ENCODE data around the gene ASB1.

Gene ASB1

DNA sequence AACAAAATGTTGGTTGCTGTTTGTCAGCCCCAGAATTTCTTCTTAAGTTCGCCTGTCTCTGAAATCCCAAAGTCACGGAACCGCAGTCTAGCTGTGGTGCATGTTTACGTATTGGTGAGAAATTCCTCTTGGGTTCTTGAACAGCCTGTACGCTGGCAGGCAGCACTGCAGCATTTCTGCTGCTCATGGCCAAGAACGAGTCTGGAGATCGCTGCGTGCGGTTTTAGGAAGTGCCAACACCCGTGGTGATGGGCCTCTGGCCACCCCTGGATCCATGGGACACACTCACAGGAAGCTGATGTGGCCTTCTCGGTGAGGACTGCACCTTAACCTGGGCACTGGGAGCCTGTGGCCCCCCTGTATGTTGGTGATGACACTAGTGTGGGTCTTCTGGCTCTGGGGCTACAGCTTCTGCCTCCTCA lies 23.7 kb downstream of the ASB1 start:
- no peaks in the 10 kb centered on the region for H4K20me1 ChIP-seq (ENCODE audit: insufficient read depth, low read length)
- H3K4me1 ChIP-seq (ENCODE audit: low read length): no peaks in the 10 kb centered on the region
- H3K4me2 ChIP-seq (ENCODE audit: low read depth, low read length): no peak overlapping the region
- H3F3A ChIP-seq (ENCODE audit: insufficient read depth, low read length): no peaks in the 10 kb centered on the region
- no peak overlapping the region for H3K9ac ChIP-seq (ENCODE audit: low read length)
- no peak overlapping the region for H3K4me3 ChIP-seq (ENCODE audit: low read length)
- no peaks in the 10 kb centered on the region for H3K27me3 ChIP-seq (replicated peaks; ENCODE audit: insufficient read depth, low read length)
- no peak overlapping the region for H3K27ac ChIP-seq (ENCODE audit: low read length)
- H3K79me2 ChIP-seq (ENCODE audit: low read length): no peaks in the 10 kb centered on the region
- no peak overlapping the region for H2AFZ ChIP-seq (ENCODE audit: low read length)
- DNase-seq: no peak
- no peaks in the 10 kb centered on the region for H3K9me3 ChIP-seq (replicated peaks; ENCODE audit: insufficient read depth, low read length)
- H3K9me2 ChIP-seq (replicated peaks; ENCODE audit: insufficient read depth, low read length): no peaks in the 10 kb centered on the region
- no peaks in the 10 kb centered on the region; the same call in 1 of the 2 replicates for H3K36me3 ChIP-seq (replicated peaks; ENCODE audit: insufficient read depth, low read length)
- TF ChIP-seq, protein P1, sequence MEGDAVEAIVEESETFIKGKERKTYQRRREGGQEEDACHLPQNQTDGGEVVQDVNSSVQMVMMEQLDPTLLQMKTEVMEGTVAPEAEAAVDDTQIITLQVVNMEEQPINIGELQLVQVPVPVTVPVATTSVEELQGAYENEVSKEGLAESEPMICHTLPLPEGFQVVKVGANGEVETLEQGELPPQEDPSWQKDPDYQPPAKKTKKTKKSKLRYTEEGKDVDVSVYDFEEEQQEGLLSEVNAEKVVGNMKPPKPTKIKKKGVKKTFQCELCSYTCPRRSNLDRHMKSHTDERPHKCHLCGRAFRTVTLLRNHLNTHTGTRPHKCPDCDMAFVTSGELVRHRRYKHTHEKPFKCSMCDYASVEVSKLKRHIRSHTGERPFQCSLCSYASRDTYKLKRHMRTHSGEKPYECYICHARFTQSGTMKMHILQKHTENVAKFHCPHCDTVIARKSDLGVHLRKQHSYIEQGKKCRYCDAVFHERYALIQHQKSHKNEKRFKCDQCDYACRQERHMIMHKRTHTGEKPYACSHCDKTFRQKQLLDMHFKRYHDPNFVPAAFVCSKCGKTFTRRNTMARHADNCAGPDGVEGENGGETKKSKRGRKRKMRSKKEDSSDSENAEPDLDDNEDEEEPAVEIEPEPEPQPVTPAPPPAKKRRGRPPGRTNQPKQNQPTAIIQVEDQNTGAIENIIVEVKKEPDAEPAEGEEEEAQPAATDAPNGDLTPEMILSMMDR (IDR thresholded peaks at IDR 0.05; ENCODE audit: low read length): no peak
- TF ChIP-seq EZH2phosphoT487 (IDR thresholded peaks at IDR 0.05; ENCODE audit: low read length): no peak
- TF ChIP-seq EZH2 (optimal IDR thresholded peaks at IDR 0.05; ENCODE audit: low read depth, low read length): no peak

DNA sequence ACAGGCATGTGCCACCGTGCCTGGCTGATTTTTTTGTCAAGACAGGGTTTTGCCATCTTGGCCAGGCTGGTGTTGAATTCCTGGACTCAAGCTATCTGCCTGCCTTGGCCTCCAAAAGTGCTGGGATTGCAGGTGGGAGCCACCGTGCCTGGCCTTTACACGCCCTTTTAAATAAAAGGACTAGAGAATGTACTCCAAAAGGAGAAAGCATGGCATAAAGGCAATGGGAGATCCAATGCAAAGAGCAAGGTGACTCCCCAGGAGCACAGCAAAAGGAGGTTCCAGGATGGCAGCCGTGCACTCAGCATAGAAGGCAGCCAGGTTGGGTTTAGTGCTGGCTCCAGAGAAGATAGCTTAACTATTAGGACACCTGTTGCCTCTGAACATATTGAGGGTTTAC lies 27.1 kb downstream of the ASB1 start:
- H4K20me1 ChIP-seq (ENCODE audit: insufficient read depth, low read length): no peaks in the 10 kb centered on the region
- H3K9ac ChIP-seq (ENCODE audit: low read length): no peak overlapping the region
- TF ChIP-seq EZH2 (optimal IDR thresholded peaks at IDR 0.05; ENCODE audit: low read depth, low read length): no peak
- TF ChIP-seq, protein P1 (IDR thresholded peaks at IDR 0.05; ENCODE audit: low read length): no peak
- H3K4me1 ChIP-seq (ENCODE audit: low read length): no peaks in the 10 kb centered on the region
- no peaks in the 10 kb centered on the region for H3F3A ChIP-seq (ENCODE audit: insufficient read depth, low read length)
- H3K27me3 ChIP-seq (replicated peaks; ENCODE audit: insufficient read depth, low read length): no peaks in the 10 kb centered on the region
- H3K27ac ChIP-seq (ENCODE audit: low read length): no peak overlapping the region
- no peak overlapping the region for H3K4me2 ChIP-seq (ENCODE audit: low read depth, low read length)
- H3K4me3 ChIP-seq (ENCODE audit: low read length): no peak overlapping the region
- DNase-seq: no peak
- H2AFZ ChIP-seq (ENCODE audit: low read length): no peak overlapping the region
- H3K9me3 ChIP-seq (replicated peaks; ENCODE audit: insufficient read depth, low read length): no peaks in the 10 kb centered on the region
- H3K79me2 ChIP-seq (ENCODE audit: low read length): no peaks in the 10 kb centered on the region
- no peaks in the 10 kb centered on the region for H3K9me2 ChIP-seq (replicated peaks; ENCODE audit: insufficient read depth, low read length)
- H3K36me3 ChIP-seq (replicated peaks; ENCODE audit: insufficient read depth, low read length): no peaks in the 10 kb centered on the region

DNA sequence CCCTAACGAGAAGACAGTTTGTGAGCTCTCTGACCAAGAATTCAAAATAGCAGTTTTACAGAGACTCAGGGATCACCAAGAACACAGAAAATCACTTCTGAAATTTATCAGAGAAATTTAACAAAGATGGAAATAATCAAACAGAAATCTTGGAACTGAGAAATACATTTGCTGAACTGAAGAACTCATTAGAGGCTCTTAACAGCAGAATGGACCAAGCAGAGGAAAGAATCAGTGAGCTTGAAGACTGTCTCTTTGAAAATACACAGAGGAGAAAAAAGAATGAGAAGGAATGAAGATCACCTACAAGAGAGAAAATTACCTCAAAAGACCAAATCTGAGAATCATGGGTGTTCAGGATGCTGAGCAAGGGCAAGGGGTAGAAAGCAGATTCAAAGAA lies 29.7 kb downstream of the ASB1 start:
- TF ChIP-seq EZH2phosphoT487 (IDR thresholded peaks at IDR 0.05; ENCODE audit: low read length): no peak
- TF ChIP-seq, protein P1 (IDR thresholded peaks at IDR 0.05; ENCODE audit: low read length): no peak
- no peak for TF ChIP-seq EZH2 (optimal IDR thresholded peaks at IDR 0.05; ENCODE audit: low read depth, low read length)

More for the DNA sequence above, 29.7 kb downstream of the ASB1 start:
- Histone ChIP-seq H3K4me1 (ENCODE audit: low read length) (no peaks in the 10 kb centered on the region), H3K4me3 (ENCODE audit: low read length) (no peak overlapping the region), H3K36me3 (replicated peaks; ENCODE audit: insufficient read depth, low read length) (no peaks in the 10 kb centered on the region), H3K4me2 (ENCODE audit: low read depth, low read length) (no peak overlapping the region), H3K27ac (ENCODE audit: low read length) (no peak overlapping the region), H3K9me3 (replicated peaks; ENCODE audit: insufficient read depth, low read length) (no peaks in the 10 kb centered on the region), H3K27me3 (replicated peaks; ENCODE audit: insufficient read depth, low read length) (no peaks in the 10 kb centered on the region), H3K9me2 (replicated peaks; ENCODE audit: insufficient read depth, low read length) (no peaks in the 10 kb centered on the region), H4K20me1 (ENCODE audit: insufficient read depth, low read length) (no peaks in the 10 kb centered on the region), H3F3A (ENCODE audit: insufficient read depth, low read length) (no peaks in the 10 kb centered on the region), H3K79me2 (ENCODE audit: low read length) (no peaks in the 10 kb centered on the region), H2AFZ (ENCODE audit: low read length) (no peak overlapping the region), H3K9ac (ENCODE audit: low read length) (no peak overlapping the region)
- no peak for DNase-seq

Data from MM.1S (cell line).